DMS 273 treated with DMSO at 0.1 percent for 48 hours (cell line): Measurements from ENCODE around the gene FOLR2.

ENCODE experiments used
- DNase-seq: peaks from one replicate; lab custom pipeline; 2025; lab: John Stamatoyannopoulos, UW

FOLR2 gene

GRCh38 chr11:72229925-72230763 is 13.6 kb downstream of the FOLR2 start:
- no peak for DNase-seq

DNA sequence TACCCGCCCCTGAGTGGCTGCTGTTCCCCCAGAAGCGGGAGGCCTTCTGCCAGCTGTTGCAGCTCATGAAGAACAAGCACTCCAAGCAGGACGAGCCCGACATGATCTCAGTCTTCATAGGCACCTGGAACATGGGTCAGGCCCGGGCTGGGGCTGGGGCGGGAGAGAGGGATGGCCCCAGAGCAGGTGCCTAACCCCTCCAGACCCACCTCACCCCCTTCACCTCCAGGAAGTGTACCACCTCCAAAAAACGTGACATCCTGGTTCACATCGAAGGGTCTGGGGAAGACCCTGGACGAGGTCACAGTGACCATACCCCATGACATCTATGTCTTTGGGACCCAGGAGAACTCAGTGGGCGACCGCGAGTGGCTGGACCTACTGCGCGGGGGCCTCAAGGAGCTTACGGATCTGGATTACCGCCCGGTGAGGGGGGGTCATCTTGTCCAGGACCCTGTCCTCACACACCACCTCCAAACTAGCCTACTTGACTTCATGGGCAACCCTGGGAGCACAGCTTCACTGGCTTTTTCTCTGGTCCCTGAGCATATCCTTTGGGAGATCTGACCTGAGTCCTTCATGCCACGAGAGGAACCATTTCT is 14.3 kb downstream of the FOLR2 start:
- no peak for DNase-seq

GRCh38 chr11:72231396-72232259 is 15.0 kb downstream of the FOLR2 start:
- DNase-seq, result no peak

- DNase-seq, result no peak
Observed at GRCh38 chr11:72232260-72233055, 15.9 kb downstream of the FOLR2 start.

- no peak for DNase-seq
Observed at GRCh38 chr11:72233056-72233772, 16.6 kb downstream of the FOLR2 start.

DNA sequence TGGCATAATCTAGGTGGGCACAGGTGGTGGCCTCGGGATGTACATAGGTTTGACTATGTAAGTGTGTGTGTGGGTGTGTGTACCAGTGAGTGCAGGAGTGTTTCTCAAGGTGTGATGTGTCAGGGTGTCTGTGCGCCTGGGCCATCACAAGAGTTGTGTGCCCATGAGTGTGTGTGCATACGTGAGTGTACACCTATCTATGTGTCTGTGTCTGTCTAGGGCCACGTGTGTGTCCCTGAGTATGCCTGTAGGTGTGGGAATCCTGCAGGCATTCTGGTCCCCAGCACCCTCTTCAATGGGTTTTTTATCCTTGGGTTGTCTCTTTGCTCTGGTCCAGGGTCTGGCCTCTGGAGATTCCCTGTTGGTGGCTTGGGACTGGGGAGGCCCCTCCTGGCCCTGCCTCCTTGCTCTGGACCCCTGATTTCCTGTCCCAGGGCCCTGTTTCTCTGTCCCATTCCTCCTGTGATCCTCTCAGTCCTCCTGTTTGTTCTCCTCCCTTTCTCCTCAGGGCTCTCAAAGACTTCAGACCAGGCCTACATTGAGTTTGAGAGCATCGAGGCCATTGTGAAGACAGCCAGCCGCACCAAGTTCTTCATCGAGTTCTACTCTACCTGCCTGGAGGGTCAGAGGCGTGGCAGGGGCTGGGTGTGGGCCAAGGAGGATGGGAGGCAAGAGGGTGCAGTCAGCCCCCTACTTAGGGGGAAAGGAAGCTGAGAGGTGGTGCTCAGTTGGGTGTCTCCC is 17.3 kb downstream of the FOLR2 start:
- no peak for DNase-seq

- no peak for DNase-seq
Observed at GRCh38 chr11:72234514-72234830, 17.9 kb downstream of the FOLR2 start.

DNA sequence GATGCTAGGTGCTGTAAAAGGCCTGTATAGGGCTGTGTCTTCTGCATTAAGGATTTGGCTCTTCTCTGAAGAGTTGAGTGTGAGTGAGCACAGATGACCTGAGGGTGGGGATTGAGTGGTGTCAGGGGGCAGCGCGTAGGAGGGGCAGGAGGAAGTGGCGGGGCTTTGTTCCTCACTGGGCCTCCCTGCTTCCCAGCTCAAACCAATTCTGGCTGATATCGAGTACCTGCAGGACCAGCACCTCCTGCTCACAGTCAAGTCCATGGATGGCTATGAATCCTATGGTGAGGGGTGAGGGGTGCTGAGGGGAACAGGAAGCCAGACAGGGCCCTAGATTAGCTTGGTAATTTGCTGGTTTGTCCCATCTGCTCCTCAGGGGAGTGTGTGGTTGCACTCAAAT is 18.3 kb downstream of the FOLR2 start:
- DNase-seq, result no peak

GRCh38 chr11:72235351-72236057 is 18.9 kb downstream of the FOLR2 start:
- no peak for DNase-seq

DNA sequence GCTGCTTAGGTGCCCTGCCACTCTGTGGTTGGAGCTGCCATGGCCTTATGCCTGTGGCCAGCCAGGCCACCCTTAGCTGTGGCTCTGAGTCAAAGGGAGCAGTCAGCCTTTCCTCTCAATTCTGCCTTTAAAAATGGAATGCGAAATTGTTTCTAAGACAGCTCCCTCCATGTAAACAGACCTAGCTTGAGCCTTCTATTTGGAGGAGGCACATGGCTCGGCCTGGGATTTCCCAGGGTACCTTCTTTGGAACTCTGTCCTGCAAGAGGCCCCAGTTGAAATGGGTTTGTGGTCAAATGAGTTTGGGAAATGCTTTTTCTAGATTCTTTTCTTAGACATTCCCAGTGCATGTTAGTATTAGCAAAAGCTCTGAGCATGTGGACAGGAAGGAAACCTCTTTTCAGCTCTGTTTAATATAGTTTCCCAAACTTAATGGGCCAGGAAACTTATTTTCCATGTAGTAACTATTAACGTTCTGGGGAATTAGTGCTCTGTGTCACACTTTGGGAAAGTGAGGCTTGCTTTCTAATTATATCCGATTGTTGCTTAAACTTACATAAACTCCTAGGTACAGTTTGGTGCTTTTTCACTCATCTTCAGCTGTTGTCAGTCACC is 19.6 kb downstream of the FOLR2 start:
- no peak for DNase-seq

GRCh38 chr11:72236774-72237111 is 20.1 kb downstream of the FOLR2 start:
- no peak for DNase-seq

GRCh38 chr11:72237112-72237931 is 20.7 kb downstream of the FOLR2 start:
- no peak for DNase-seq

DNA sequence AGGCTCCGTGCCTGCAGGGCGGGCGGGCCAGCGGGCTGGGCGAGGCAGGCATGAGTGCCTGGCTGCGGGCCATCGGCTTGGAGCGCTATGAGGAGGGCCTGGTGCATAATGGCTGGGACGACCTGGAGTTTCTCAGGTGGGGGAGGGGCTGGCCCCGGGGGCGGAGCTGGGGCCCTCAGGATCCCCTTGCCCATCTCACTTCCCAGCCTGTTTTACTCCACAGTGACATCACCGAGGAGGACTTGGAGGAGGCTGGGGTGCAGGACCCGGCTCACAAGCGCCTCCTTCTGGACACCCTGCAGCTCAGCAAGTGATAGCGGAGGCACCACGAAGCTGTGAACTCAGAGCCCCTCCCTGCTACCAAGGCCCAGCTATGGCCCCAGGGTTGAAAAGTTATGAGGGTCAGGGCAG is 21.5 kb downstream of the FOLR2 start:
- no peak for DNase-seq

DNA sequence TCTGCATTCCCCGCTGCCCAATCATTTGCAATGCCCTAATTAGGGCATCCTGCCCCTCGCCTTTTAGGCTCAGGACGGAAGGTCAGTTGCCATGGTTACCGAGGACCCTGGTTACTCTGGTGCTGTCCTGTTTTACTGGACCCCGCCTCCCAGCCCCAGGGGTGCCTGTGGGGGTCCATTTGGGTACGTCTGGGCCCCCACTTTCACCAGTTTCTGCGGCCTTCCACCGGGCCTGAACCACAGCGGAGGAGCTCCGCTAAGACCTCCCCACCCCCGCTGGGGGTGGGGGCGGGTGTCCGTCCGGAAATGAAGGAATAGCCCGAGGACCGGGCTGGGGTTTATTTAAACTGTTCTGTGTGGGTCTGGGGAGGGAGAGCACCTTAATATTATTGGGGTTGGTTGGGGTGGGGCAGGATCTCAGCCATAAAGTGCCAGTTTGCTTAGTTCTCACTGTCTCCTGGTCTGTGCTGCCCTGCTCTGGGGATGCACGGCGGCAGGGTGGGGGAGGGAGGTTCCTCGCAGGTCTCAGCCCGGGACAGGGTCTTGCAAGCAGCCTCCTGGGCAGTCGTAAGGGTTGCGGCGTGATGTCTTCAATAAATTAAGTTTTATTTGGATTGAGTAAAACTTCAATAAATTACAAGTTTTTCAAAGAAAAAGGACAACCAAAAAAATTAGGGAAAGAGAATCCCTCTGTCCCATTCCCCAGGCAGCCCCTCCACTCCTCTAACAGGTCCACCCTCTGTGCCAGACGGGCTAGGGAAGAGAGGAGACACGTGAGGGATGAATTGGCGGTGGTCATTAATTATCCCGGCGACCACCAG is 22.1 kb downstream of the FOLR2 start:
- DNase-seq, result no peak

- DNase-seq, result no peak
Observed at GRCh38 chr11:72239313-72239848, 22.8 kb downstream of the FOLR2 start.

DNA sequence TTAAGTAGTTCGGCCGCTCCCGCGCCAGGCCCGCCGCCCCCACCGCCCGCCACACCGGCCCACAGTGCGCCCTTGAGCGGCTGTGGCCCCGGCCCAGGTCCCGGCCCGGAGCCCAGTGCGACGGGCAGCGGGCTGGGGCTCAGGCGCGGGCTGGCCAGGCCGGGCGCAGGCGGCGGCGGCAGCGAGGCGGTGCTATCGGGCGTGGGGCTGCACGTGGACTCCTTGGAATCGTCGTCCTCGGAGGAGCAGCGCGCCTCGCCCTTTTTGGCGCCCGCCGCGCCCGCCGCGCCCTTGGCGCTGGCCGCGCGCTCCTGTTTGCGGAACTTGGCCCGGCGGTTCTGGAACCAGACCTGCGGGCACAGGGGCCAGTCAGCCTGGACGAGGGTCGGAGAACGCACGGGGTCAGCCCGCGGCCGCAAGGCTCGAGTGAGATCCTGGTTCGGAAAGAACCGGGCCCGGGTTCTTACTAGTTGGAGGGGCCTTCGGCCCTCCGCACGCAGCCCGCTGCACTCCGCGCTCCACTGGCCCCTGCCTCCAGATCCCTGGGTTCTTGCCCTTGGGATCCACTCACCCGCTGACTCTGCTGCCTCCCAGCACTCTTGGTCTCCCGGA is 23.4 kb downstream of the FOLR2 start:
- DNase-seq, result no peak
